ENCODE data around the gene EXT2. TPM values are rescaled to one million over a fixed set of nuclear protein-coding genes. Genes with fewer than 3 reads are reported as not detected.

Gene EXT2
- total and polyA plus RNA-seq, 2 of the 13 experiments (the other 11 are each of a cell fraction or from before 2014, with no cell fraction given): 61.5 to 68.7 TPM

DNA sequence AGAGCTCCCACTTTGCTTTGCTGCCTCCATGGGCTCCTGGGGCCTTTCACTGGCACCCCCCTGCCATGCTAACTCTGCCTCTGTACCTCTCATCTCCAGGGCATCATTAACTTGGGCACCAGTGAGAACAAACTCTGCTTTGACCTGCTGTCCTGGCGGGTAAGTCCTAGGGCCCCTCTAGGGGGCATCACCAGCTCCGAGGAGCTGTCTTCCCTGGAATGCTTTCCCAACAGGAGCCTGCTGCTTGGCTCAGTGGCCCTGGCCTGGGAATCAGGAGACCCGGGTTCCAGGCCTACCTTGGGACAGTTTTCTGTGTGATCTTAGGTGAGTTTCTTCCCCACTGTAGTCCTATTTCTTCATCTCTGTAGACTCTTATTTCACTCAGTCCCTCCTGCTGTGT, 24.3 kb upstream of the EXT2 start:
- no TSS peak for BruUV-seq (replicated peaks)
- Histone ChIP-seq H3K36me3 (replicated peaks in 1 of 2; ENCODE audit: control insufficient read depth in 1 of 2, insufficient read depth in 2 of 2, low read length in 2 of 2) (no peaks in the 10 kb centered on the region), H3K4me3 (replicated peaks in 1 of 3; ENCODE audit: insufficient read depth in 1 of 3, low read depth in 2 of 3, low read length in 3 of 3) (no peak overlapping the region), H3K9ac (ENCODE audit: insufficient read depth, low read depth, low read length) (no peak overlapping the region), H3K9me3 (ENCODE audit: low read length) (no peaks in the 10 kb centered on the region), H3K27ac (ENCODE audit: extremely low read length, insufficient read depth, low read length) (no peak overlapping the region), H3K27me3 (ENCODE audit: control insufficient read depth in 1 of 2, insufficient read depth in 2 of 2, low read length in 2 of 2) (no peaks in the 10 kb centered on the region; a peak in 1 of 5 replicates), H3K79me2 (ENCODE audit: insufficient read depth, low read length) (no peaks in the 10 kb centered on the region), H3K4me1 (ENCODE audit: insufficient read depth, low read length) (0 out of 2 replicates have a peak, but pooled peaks cover 3% of the 10 kb centered on the region), H3K4me2 (ENCODE audit: low read depth, low read length) (no peak overlapping the region), H4K20me1 (ENCODE audit: insufficient read depth, low read length) (no peaks in the 10 kb centered on the region), H2AFZ (ENCODE audit: low read length) (no peak overlapping the region)
- FAIRE-seq (no peak), ATAC-seq (peak; percentile 35; the same call in 2 of the 3 replicates), DNase-seq (ENCODE audit: low spot score) (no peak)
- 25% methylated on average over 1 of the region's 3 CpGs for WGBS (ENCODE audit: low lambda C conversion rate)
- intact Hi-C loops (cut with micrococcal nuclease; ENCODE audit: unreplicated experiment) (no loop called here), in situ Hi-C loops (cut with HindIII; ENCODE audit: extremely low pct_ligation_motif_present, low pct_unique_long_range_greater_than_20kb) (no loop called here)
- no peak for TF ChIP-seq MED8 (CRISPR knock-in tag; IDR thresholded peaks at IDR 0.05; ENCODE audit: insufficient replicate concordance)
- TF ChIP-seq KAT7 (CRISPR knock-in tag; IDR thresholded peaks at IDR 0.05; ENCODE audit: borderline replicate concordance): no peak
- TF ChIP-seq, protein P1, sequence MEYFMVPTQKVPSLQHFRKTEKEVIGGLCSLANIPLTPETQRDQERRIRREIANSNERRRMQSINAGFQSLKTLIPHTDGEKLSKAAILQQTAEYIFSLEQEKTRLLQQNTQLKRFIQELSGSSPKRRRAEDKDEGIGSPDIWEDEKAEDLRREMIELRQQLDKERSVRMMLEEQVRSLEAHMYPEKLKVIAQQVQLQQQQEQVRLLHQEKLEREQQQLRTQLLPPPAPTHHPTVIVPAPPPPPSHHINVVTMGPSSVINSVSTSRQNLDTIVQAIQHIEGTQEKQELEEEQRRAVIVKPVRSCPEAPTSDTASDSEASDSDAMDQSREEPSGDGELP (IDR thresholded peaks at IDR 0.05; ENCODE audit: borderline replicate concordance, low read depth): no peak
- TF ChIP-seq, protein P2, sequence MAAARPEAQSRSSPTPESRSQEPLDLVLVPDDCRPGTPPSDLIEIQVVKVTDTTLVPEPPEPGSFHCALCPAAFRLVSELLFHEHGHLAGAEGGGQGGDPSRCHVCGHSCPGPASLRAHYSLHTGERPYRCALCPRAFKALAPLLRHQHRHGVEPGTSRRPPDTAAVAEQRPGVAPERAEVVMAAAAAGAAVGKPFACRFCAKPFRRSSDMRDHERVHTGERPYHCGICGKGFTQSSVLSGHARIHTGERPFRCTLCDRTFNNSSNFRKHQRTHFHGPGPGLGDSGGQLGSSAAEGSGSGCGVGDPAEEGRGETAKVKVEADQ (CRISPR knock-in tag; IDR thresholded peaks at IDR 0.05; ENCODE audit: borderline replicate concordance): no peak
- TF ChIP-seq, protein P3, sequence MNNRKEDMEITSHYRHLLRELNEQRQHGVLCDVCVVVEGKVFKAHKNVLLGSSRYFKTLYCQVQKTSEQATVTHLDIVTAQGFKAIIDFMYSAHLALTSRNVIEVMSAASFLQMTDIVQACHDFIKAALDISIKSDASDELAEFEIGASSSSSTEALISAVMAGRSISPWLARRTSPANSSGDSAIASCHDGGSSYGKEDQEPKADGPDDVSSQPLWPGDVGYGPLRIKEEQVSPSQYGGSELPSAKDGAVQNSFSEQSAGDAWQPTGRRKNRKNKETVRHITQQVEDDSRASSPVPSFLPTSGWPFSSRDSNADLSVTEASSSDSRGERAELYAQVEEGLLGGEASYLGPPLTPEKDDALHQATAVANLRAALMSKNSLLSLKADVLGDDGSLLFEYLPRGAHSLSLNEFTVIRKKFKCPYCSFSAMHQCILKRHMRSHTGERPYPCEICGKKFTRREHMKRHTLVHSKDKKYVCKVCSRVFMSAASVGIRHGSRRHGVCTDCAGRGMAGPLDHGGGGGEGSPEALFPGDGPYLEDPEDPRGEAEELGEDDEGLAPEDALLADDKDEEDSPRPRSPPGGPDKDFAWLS (CRISPR knock-in tag; IDR thresholded peaks at IDR 0.05; ENCODE audit: borderline replicate concordance): no peak
- TF ChIP-seq ARID2 (CRISPR knock-in tag; IDR thresholded peaks at IDR 0.05; ENCODE audit: borderline replicate concordance): no peak
- POLR2A ChIA-PET: no interaction called here
- CTCF ChIA-PET (ENCODE audit: low intra/inter-chr PET ratio, low total read pairs): no interaction called here
